GM19240 (cell line): ENCODE results near the gene KLK11.
"Not testable (repeated sequence)": the region's sequence is repeated elsewhere in the genome, so short reads cannot be mapped to it uniquely, and the experiment has no call there.

ENCODE experiments used
- DNase-seq: peaks from one replicate; pipeline ENCODE4 v3.0.0; 2011; ENCODE audit warnings: low spot score; ENCODE audit not compliant: insufficient read length

Gene KLK11

DNA sequence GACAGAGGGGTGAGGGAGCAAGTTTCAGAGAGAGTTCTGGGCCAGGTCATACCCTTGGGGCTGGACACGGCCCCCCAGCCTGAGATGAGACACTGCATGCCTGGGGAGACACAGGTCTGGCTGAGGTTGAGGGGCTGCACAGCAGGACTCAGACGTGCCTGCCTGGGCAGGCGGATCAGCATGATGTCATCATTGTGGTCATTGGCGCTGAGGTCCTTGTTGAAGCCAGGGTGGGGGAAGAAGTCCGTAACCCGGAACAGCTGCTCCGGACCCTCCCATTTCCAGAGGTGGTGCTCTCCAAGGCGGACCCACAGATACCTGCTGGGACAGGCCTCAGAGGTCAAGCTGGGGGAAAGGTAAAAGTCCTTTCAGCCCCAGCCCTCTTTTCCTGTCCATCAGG lies 20.0 kb downstream of the KLK11 start:
- no peak for DNase-seq

GRCh38 chr19:51005248-51005647 lies 21.2 kb downstream of the KLK11 start:
- DNase-seq: no peak

- no peak for DNase-seq
Observed at GRCh38 chr19:51003316-51003715, 23.1 kb downstream of the KLK11 start.

- no peak for DNase-seq
Observed at GRCh38 chr19:51002542-51003311, 23.7 kb downstream of the KLK11 start.

DNA sequence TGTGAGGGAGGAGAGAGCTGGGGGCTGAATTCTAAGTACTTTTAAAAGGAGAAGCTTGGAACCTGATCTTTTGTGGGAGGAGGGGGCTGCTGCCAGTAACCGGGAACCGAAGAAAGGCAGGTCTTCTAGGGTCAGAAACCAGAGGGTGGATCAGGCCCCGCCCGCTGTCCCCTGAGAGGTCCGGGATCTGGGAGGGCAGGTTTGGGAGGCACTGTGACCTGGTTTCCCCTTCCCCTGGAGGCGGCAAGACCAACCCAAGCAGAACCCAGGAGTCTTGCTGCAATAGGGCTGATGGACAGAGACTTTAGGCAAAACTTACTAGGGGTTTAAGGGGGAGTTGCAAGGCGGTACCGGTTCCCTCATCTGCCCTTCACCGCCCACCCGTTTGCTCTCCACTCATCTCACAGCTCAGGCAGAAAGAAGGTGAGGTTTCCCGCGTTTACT lies 24.3 kb downstream of the KLK11 start:
- DNase-seq: no peak

DNA sequence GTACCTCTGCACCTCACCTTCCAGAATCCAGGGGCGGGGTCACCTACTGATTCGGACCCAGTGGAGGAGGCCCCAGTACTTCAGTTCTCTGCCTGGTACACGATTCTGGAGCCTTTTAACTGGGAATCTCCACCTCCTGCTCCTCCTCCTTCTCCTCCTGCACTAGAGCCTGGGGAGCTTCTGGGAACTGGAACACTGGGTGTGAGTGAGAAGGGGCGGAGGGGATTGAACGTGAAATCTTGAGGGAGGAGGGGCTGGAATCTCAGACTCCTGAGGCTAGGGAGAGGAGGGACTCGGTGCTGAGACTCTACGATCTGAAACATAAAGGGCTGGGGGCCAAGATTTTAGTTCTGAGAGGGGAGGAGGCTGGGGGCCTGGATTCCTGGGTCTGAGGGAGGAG lies 24.9 kb downstream of the KLK11 start, which contains the start of gene KLK8:
Gene KLK8, minus strand, starts transcription at position 90 of the 400 bp plus-strand sequence. CDS start 437 bp downstream, outside the sequence.
- no peak for DNase-seq

- no peak for DNase-seq
Observed at GRCh38 chr19:51000981-51001380, 25.4 kb downstream of the KLK11 start.

DNA sequence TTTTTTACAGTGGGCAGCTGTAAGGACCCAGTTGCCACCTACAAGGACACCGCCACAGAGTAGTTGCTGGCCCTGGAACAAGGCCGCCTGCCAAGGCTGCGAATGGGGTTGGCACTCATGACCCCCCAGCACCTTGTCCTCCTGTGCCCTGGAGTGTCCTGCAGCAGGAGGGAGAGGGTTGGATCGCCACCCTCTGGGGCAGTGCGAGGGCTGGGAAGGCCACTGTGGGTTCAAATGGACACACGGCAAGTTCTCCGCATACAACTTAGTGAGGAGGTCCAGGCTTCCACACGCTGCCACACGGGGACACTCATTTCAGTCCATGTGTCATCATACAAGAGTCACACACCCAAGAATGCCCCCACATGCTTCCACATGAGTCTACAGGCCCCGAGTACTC lies 26.0 kb downstream of the KLK11 start:
- DNase-seq: no peak

DNA sequence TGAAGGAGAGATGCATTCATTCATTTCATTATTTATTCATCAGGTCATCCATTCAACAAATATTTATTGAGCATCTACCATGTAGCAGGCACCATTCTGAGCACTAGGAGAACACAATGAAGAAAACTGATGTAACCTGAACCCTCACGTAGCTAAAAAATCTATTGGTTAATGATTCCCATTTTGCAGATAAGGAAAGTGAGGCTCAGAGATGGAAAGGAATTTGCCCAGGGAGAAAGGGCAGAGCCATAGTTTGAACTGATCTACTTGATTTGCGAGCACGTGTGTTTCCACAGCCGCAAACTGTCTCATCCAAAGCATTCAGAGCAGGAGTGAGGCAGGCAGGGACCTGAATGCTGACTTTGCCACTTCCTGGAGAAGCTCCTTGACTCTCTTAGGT lies 27.7 kb downstream of the KLK11 start:
- no peak for DNase-seq

GRCh38 chr19:50998061-50998460 lies 28.4 kb downstream of the KLK11 start:
- DNase-seq: no peak

DNA sequence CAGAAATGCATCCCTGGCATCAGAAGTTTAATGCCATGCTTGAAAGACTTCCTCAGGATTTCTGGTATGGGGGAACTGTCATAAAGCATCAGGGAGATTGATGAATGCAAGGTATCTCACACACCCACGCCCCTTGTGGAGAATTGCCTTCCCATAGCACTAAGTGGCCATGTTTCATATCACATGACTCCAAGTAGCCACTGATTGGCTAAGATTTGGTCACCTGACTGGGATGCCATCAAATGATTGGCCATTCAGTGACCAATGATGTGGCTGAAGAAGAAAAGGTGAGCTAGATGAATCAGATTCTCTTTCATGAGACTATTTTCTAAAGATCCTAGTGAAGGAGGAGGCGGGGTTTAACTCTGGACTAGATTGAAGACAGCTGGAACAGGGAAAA lies 32.3 kb downstream of the KLK11 start:
- no peak for DNase-seq

DNA sequence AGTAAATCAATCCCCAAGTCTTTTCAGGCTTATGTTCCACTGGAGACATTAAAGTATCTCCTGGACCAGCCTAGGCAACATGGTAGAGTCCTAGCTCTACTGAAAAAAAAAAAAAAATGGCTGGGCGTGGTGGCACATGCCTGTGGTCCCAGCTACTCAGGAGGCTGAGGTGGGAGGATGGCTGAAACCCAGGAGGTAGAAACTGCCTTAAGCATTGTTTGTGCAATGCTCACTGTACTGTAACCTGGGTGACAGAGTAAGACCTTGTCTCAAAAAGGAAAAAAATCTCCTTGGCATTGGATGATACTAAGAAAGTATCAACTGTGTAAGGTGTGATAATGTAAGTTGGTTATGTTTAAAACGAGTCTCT lies 33.8 kb downstream of the KLK11 start:
- DNase-seq: no peak

GRCh38 chr19:50984416-50984815 lies 42.0 kb downstream of the KLK11 start:
- DNase-seq: not testable (repeated sequence)

DNA sequence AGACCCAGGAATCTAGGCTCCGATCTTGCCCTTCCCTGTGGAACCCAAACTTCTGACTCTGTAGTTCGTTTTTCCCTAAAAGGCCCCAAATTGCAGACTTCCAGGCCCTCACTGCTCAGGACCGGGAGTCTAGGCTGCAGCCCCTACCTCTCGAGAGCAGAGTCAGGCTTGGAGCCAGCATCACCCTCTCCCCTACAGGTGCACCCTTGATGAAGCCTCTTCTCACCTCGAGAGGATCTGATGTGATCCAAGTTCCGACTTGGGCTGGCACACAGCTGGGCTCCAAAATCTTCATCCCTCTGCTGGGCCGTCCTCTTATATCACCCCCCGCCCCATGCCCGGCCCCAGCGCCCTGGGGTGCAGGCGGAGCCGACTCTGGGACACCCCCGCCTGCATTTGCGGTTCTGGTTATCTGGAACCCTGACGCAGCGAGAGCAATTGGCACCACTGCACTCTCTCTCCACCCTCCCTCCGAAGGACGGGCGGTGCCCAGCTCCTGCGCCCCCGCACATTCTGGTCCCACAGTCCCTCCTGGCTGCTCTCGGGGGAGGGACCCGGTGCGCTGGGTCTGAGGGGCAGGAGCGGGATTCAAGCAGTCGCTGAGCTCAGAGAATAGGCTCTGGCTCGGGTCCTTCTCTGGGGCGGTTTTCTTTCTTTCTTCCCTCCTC lies 42.7 kb downstream of the KLK11 start, which contains the start of gene KLK7:
Gene KLK7, minus strand, starts transcription at position 293 of the 668 bp plus-strand sequence. CDS start 1,518 bp downstream, outside the sequence.
- DNase-seq: no peak

DNA sequence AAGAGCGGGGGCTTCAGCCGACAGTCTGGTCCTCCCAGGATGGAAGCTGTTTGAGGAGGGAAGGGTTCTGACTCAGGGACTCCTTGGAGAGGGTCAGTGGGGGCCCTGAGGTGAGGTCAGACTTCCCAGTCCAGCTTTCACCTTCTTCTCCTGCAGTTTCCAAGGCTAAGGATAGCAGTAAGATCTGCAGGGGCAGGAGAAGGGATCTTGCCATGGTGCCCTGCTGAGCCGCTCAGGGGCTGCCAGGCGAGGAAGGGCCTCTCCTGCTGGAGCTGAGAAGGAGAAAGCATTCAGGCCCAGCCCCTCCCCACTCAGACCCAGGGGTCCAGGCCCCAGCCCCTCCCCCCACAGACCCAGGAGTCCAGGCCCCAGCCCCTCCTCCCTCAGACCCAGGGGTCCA lies 44.2 kb downstream of the KLK11 start:
- no peak for DNase-seq

DNA sequence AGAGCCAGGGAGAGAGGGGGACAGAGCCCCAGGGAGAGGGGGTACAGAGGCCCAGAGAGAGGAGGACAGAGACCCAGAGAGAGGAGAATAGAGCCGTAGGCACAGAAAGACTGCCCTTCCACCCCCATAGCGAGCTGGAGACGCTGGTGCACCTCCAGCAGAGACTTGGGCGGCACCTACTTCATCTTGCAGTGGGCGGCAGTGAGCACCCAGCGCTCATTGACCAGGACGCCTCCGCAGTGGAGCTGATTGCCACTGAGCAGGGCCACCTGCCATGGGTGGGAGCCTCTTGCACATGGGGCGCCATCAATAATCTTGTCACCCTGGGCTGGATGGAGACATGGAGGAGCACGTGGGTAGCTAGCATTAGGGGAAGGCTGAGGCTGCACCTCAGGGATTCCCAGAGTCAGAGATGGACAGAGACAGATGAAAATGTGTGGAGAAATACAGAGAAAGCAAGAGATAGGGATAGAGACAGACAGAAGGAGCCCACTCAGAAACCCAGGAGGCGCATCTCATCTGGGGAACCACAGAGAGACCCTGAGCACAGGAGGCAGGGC lies 44.7 kb downstream of the KLK11 start:
- DNase-seq: no peak

- no peak for DNase-seq
Observed at GRCh38 chr19:50980208-50980607, 46.2 kb downstream of the KLK11 start.

DNA sequence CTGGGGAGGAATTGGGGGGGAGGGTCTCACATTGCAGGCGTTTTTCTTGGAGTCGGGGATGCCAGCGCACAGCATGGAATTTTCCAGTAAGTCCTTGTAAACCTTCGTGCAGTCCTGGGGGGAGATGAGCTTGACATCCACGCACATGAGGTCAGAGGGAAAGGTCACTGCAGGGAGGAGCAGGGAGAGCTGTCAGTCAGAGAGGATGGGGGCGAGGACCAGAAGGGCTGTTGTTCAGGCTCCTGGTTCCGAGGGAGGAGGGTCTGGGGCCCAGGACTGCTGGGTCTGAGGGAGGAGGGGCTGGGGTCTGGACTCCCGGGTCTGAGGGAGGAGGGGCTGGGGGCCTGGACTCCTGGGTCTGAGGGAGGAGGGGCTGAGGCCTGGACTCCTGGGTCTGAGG lies 46.7 kb downstream of the KLK11 start:
- DNase-seq: no peak

GRCh38 chr19:50978772-50979390 lies 47.5 kb downstream of the KLK11 start:
- DNase-seq: no peak

GRCh38 chr19:50977626-50978025 lies 48.8 kb downstream of the KLK11 start:
- no peak for DNase-seq

GRCh38 chr19:50975766-50976165 lies 50.6 kb downstream of the KLK11 start:
- no peak for DNase-seq
